OCI-LY7 (cell line): ENCODE results near the gene ELL2.

Experiments
- EZH2phosphoT487 ChIP-seq: fragments of 200-600 bp; sonication (generic); IDR thresholded peaks from 2 replicates; pipeline ENCODE4 v1.6.1; 2018; ENCODE audit warnings: low read depth, borderline replicate concordance, mild to moderate bottlenecking, mixed run types, antibody characterized with exemption, low read length, moderate library complexity, mixed read lengths
- TF ChIP-seq, protein P1 (sequence below): fragments of 200-600 bp; sonication (generic); conservative IDR thresholded peaks from 2 replicates; pipeline ENCODE4 v1.5.1; 2014; ENCODE audit warnings: mild to moderate bottlenecking, antibody characterized with exemption, low read length, moderate library complexity, mixed read lengths

DNA sequence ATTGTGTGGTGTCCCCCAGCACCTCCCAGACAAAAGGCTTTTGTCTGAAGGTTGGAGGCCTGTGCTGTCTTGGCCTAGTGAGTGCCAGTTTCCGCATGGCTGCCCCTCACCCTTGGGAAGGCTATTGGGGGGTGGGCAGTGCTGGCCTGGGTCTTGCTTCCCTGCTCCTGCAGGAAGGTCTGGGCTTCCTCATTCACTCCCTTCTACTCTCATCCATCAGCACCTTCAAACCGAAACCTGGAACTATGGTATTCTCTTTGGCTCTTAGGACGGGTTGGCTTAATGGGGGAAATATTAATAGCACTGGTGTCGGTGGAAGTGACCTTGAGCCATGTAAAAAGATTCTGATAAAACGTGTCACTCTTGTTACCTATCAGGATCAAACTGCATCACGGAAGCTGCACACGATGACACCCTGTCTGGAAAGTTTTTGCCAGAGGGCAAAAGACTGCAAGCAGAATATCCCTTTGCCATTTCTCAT is 105.1 kb downstream of the ELL2 start:
- TF ChIP-seq, protein P1, sequence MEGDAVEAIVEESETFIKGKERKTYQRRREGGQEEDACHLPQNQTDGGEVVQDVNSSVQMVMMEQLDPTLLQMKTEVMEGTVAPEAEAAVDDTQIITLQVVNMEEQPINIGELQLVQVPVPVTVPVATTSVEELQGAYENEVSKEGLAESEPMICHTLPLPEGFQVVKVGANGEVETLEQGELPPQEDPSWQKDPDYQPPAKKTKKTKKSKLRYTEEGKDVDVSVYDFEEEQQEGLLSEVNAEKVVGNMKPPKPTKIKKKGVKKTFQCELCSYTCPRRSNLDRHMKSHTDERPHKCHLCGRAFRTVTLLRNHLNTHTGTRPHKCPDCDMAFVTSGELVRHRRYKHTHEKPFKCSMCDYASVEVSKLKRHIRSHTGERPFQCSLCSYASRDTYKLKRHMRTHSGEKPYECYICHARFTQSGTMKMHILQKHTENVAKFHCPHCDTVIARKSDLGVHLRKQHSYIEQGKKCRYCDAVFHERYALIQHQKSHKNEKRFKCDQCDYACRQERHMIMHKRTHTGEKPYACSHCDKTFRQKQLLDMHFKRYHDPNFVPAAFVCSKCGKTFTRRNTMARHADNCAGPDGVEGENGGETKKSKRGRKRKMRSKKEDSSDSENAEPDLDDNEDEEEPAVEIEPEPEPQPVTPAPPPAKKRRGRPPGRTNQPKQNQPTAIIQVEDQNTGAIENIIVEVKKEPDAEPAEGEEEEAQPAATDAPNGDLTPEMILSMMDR = no peak
- no peak for TF ChIP-seq EZH2phosphoT487
